IPS-18a (cell line): ENCODE results near the gene RIC1.

Experiments used
- H3K27ac ChIP-seq: one replicate; pipeline ENCODE4 v1.5.1; 2013; ENCODE audit warnings: low read length
- H3K27me3 ChIP-seq: one replicate; pipeline ENCODE4 v1.6.1; 2013; ENCODE audit warnings: mild to moderate bottlenecking, low read length; ENCODE audit not compliant: control insufficient read depth, insufficient read depth
- H3K36me3 ChIP-seq: one replicate; pipeline ENCODE4 v1.6.1; 2013; ENCODE audit warnings: low read depth, low read length; ENCODE audit not compliant: control insufficient read depth
- H3K4me1 ChIP-seq: one replicate; pipeline ENCODE4 v1.6.1; 2013; ENCODE audit warnings: low read depth, low read length; ENCODE audit not compliant: control insufficient read depth
- H3K4me3 ChIP-seq: one replicate; pipeline ENCODE4 v1.5.1; 2013; ENCODE audit warnings: low read length
- H3K9ac ChIP-seq: one replicate; pipeline ENCODE4 v1.6.1; 2013; ENCODE audit warnings: mild to moderate bottlenecking, low read length, moderate library complexity
- H3K9me3 ChIP-seq: one replicate; pipeline ENCODE4 v1.6.1; 2013; ENCODE audit warnings: low read depth, low read length; ENCODE audit not compliant: control insufficient read depth

The RIC1 gene

GRCh38 chr9:5783982-5784381 is 155.1 kb downstream of the RIC1 start:
- H3K36me3 ChIP-seq: peaks cover 9% of the 10 kb centered on the region
- H3K9me3 ChIP-seq: peaks cover 4% of the 10 kb centered on the region
- no peak overlapping the region for H3K27ac ChIP-seq
- no peaks in the 10 kb centered on the region for H3K27me3 ChIP-seq
- peaks cover 8% of the 10 kb centered on the region for H3K4me1 ChIP-seq
- H3K4me3 ChIP-seq: no peak overlapping the region
- H3K9ac ChIP-seq: no peak overlapping the region

- peaks cover 8% of the 10 kb centered on the region for H3K4me1 ChIP-seq
- no peak overlapping the region for H3K27ac ChIP-seq
- H3K9ac ChIP-seq: no peak overlapping the region
- no peak overlapping the region for H3K4me3 ChIP-seq
- peaks cover 9% of the 10 kb centered on the region for H3K36me3 ChIP-seq
- H3K9me3 ChIP-seq: peaks cover 4% of the 10 kb centered on the region
- H3K27me3 ChIP-seq: no peaks in the 10 kb centered on the region
Observed at GRCh38 chr9:5784526-5785315, 155.8 kb downstream of the RIC1 start.

- H3K4me1 ChIP-seq: peaks cover 8% of the 10 kb centered on the region
- H3K4me3 ChIP-seq: no peak overlapping the region
- no peak overlapping the region for H3K27ac ChIP-seq
- no peak overlapping the region for H3K9ac ChIP-seq
- no peaks in the 10 kb centered on the region for H3K9me3 ChIP-seq
- H3K27me3 ChIP-seq: no peaks in the 10 kb centered on the region
- H3K36me3 ChIP-seq: peaks cover 9% of the 10 kb centered on the region
Observed at GRCh38 chr9:5786370-5787127, 157.6 kb downstream of the RIC1 start.

GRCh38 chr9:5787220-5787619 is 158.3 kb downstream of the RIC1 start:
- Histone ChIP-seq H3K36me3 (peaks cover 9% of the 10 kb centered on the region), H3K27ac (no peak overlapping the region), H3K9ac (no peak overlapping the region), H3K4me1 (peaks cover 8% of the 10 kb centered on the region), H3K9me3 (no peaks in the 10 kb centered on the region), H3K4me3 (no peak overlapping the region), H3K27me3 (no peaks in the 10 kb centered on the region)

GRCh38 chr9:5787759-5788302 is 158.9 kb downstream of the RIC1 start:
- no peak overlapping the region for H3K9ac ChIP-seq
- no peaks in the 10 kb centered on the region for H3K9me3 ChIP-seq
- H3K4me3 ChIP-seq: no peak overlapping the region
- H3K27me3 ChIP-seq: no peaks in the 10 kb centered on the region
- peaks cover 8% of the 10 kb centered on the region for H3K4me1 ChIP-seq
- H3K36me3 ChIP-seq: peaks cover 9% of the 10 kb centered on the region
- no peak overlapping the region for H3K27ac ChIP-seq

- Histone ChIP-seq H3K4me3 (no peak overlapping the region), H3K27me3 (no peaks in the 10 kb centered on the region), H3K9ac (no peak overlapping the region), H3K4me1 (peaks cover 2% of the 10 kb centered on the region), H3K9me3 (no peaks in the 10 kb centered on the region), H3K27ac (no peak overlapping the region), H3K36me3 (peaks cover 9% of the 10 kb centered on the region)
Observed at GRCh38 chr9:5789489-5789888, 160.6 kb downstream of the RIC1 start.

- Histone ChIP-seq H3K4me3 (no peak overlapping the region), H3K9me3 (no peaks in the 10 kb centered on the region), H3K4me1 (no peaks in the 10 kb centered on the region), H3K27me3 (no peaks in the 10 kb centered on the region), H3K27ac (no peak overlapping the region), H3K36me3 (peaks cover 9% of the 10 kb centered on the region), H3K9ac (no peak overlapping the region)
Observed at GRCh38 chr9:5790923-5791322, 162.0 kb downstream of the RIC1 start.

- Histone ChIP-seq H3K27me3 (no peaks in the 10 kb centered on the region), H3K9me3 (no peaks in the 10 kb centered on the region), H3K9ac (no peak overlapping the region), H3K4me3 (no peak overlapping the region), H3K4me1 (no peaks in the 10 kb centered on the region), H3K36me3 (peaks cover 5% of the 10 kb centered on the region), H3K27ac (no peak overlapping the region)
Observed at GRCh38 chr9:5791870-5792269, 163.0 kb downstream of the RIC1 start.

GRCh38 chr9:5793812-5794211 is 164.9 kb downstream of the RIC1 start:
- H3K36me3 ChIP-seq: no peaks in the 10 kb centered on the region
- H3K27me3 ChIP-seq: no peaks in the 10 kb centered on the region
- no peak overlapping the region for H3K27ac ChIP-seq
- no peak overlapping the region for H3K9ac ChIP-seq
- H3K4me1 ChIP-seq: no peaks in the 10 kb centered on the region
- H3K9me3 ChIP-seq: no peaks in the 10 kb centered on the region
- H3K4me3 ChIP-seq: no peak overlapping the region

- H3K27ac ChIP-seq: no peak overlapping the region
- no peaks in the 10 kb centered on the region for H3K36me3 ChIP-seq
- H3K9me3 ChIP-seq: no peaks in the 10 kb centered on the region
- no peaks in the 10 kb centered on the region for H3K27me3 ChIP-seq
- H3K4me3 ChIP-seq: no peak overlapping the region
- no peak overlapping the region for H3K9ac ChIP-seq
- H3K4me1 ChIP-seq: no peaks in the 10 kb centered on the region
Observed at GRCh38 chr9:5796298-5796697, 167.4 kb downstream of the RIC1 start.

- no peak overlapping the region for H3K4me3 ChIP-seq
- H3K36me3 ChIP-seq: no peaks in the 10 kb centered on the region
- no peaks in the 10 kb centered on the region for H3K9me3 ChIP-seq
- no peak overlapping the region for H3K27ac ChIP-seq
- no peaks in the 10 kb centered on the region for H3K4me1 ChIP-seq
- no peaks in the 10 kb centered on the region for H3K27me3 ChIP-seq
- no peak overlapping the region for H3K9ac ChIP-seq
Observed at GRCh38 chr9:5798581-5798980, 169.7 kb downstream of the RIC1 start.
